ENCODE measurements around the gene CDC42EP1.

GRCh38 chr22:37589636-37590035 lies 29.4 kb downstream of the CDC42EP1 start:
- TF ChIP-seq FOXJ3 (CRISPR knock-in tag; IDR thresholded peaks at IDR 0.05) (no peak), CTCF (IDR thresholded peaks at IDR 0.05) (no peak), USF2 (IDR thresholded peaks at IDR 0.05; ENCODE audit: borderline replicate concordance, low read depth, low read length) (no peak), RAD21 (IDR thresholded peaks at IDR 0.05; ENCODE audit: low read length) (no peak), RFX5 (IDR thresholded peaks at IDR 0.05; ENCODE audit: low read length) (no peak), PBX3 (IDR thresholded peaks at IDR 0.05) (no peak), SMC3 (IDR thresholded peaks at IDR 0.05; ENCODE audit: low read depth, low read length) (no peak), POLR2AphosphoS5 (IDR thresholded peaks at IDR 0.05; ENCODE audit: low read depth, low read length) (no peak), FOSL2 (IDR thresholded peaks at IDR 0.05; ENCODE audit: borderline replicate concordance, low read depth) (no peak)

All from SK-N-SH (cell line).